DND-41 (cell line): ENCODE measurements around the gene GRIN2A.

ENCODE experiments used
- ATAC-seq: fragments of 200-7000 bp; cut with Tn5 transposase; 3 replicates; pipeline ENCODE4 v1.9.1; 2021; ENCODE audit warnings: low read depth; ENCODE audit not compliant: insufficient read depth
- DNase-seq: peaks from one replicate; pipeline ENCODE4 v3.0.0-alpha.2; 2020
- H2AFZ ChIP-seq: 2 replicates; pipeline ENCODE4 v1.6.0; 2012; ENCODE audit warnings: low read depth, low read length
- H3K27ac ChIP-seq: 2 replicates; pipeline ENCODE4 v1.5.1; 2012; ENCODE audit warnings: low read length, inconsistent platforms
- H3K27me3 ChIP-seq: fragments of 200-600 bp; sonication (generic); 2 replicates; pipeline ENCODE4 v1.6.0; 2012; ENCODE audit warnings: low read length, mild to moderate bottlenecking, inconsistent platforms; ENCODE audit not compliant: insufficient read depth, poor library complexity
- H3K36me3 ChIP-seq: 2 replicates; pipeline ENCODE4 v1.5.1; 2012; ENCODE audit warnings: low read length, inconsistent platforms; ENCODE audit not compliant: insufficient read depth
- H3K4me1 ChIP-seq: 2 replicates; pipeline ENCODE4 v1.5.1; 2012; ENCODE audit warnings: mild to moderate bottlenecking, low read length; ENCODE audit not compliant: insufficient read depth
- H3K4me2 ChIP-seq: 2 replicates; pipeline ENCODE4 v1.6.0; 2012; ENCODE audit warnings: mild to moderate bottlenecking, moderate library complexity, low read length, inconsistent platforms; ENCODE audit not compliant: insufficient read depth
- H3K4me3 ChIP-seq, 2 experiments: fragments of 200-600 bp in 1 of 2; shearing (Covaris generic) in 1 of 2; 2 replicates each; pipeline ENCODE4 v1.5.1; 2012 to 2016; ENCODE audit warnings: inconsistent platforms in 2 of 2, low read length in 2 of 2, mild to moderate bottlenecking in 2 of 2, low read depth in 1 of 2, moderate library complexity in 1 of 2
- H3K79me2 ChIP-seq: 2 replicates; pipeline ENCODE4 v1.6.0; 2012; ENCODE audit warnings: low read length, inconsistent platforms; ENCODE audit not compliant: insufficient read depth
- H3K9ac ChIP-seq: 2 replicates; pipeline ENCODE4 v1.6.0; 2012; ENCODE audit warnings: low read depth, mild to moderate bottlenecking, inconsistent platforms, low read length, moderate library complexity
- H3K9me3 ChIP-seq: 2 replicates; pipeline ENCODE4 v1.5.1; 2012; ENCODE audit warnings: low read length, moderate library complexity, mild to moderate bottlenecking, inconsistent platforms; ENCODE audit not compliant: insufficient read depth, severe bottlenecking
- H4K20me1 ChIP-seq: 2 replicates; pipeline ENCODE4 v1.6.0; 2012; ENCODE audit warnings: low read length; ENCODE audit not compliant: insufficient read depth
- CTCF ChIP-seq: IDR thresholded peaks from 2 replicates; pipeline ENCODE4 v1.5.1; 2012; ENCODE audit warnings: borderline replicate concordance, low read length, moderate library complexity, mild to moderate bottlenecking; ENCODE audit not compliant: poor library complexity, severe bottlenecking; ENCODE audit errors: extremely low read depth
- EZH2 ChIP-seq: IDR thresholded peaks from 3 replicates; pipeline ENCODE4 v1.6.1; 2012; ENCODE audit warnings: borderline replicate concordance, low read depth, mild to moderate bottlenecking, moderate library complexity, low read length, inconsistent platforms; ENCODE audit not compliant: severe bottlenecking

GRIN2A gene

GRCh38 chr16:9996221-9996620, 186.0 kb downstream of the GRIN2A start:
- Histone ChIP-seq H3K27ac (no peak overlapping the region), H3K9ac (no peak overlapping the region), H3K4me2 (no peak overlapping the region), H3K27me3 (peaks cover 5% of the 10 kb centered on the region), H3K4me1 (no peaks in the 10 kb centered on the region), H3K79me2 (no peaks in the 10 kb centered on the region), H3K36me3 (no peaks in the 10 kb centered on the region), H4K20me1 (no peaks in the 10 kb centered on the region), H3K9me3 (no peaks in the 10 kb centered on the region), H3K4me3 (no peak overlapping the region), H2AFZ (no peak overlapping the region)
- TF ChIP-seq CTCF (no peak), EZH2 (no peak)
- ATAC-seq (no peak), DNase-seq (no peak)

- ATAC-seq (no peak), DNase-seq (no peak)
- Histone ChIP-seq H2AFZ (no peak overlapping the region), H3K4me2 (no peak overlapping the region), H3K4me1 (no peaks in the 10 kb centered on the region), H3K9ac (no peak overlapping the region), H3K27ac (no peak overlapping the region), H3K36me3 (no peaks in the 10 kb centered on the region), H3K9me3 (no peaks in the 10 kb centered on the region), H3K79me2 (no peaks in the 10 kb centered on the region), H4K20me1 (no peaks in the 10 kb centered on the region), H3K4me3 (no peak overlapping the region), H3K27me3 (peaks cover 5% of the 10 kb centered on the region)
- TF ChIP-seq CTCF (no peak), EZH2 (no peak)
These were observed 189.8 kb downstream of the GRIN2A start for GRCh38 chr16:9992441-9992840.

GRCh38 chr16:9980981-9981380, 201.2 kb downstream of the GRIN2A start:
- ATAC-seq (no peak), DNase-seq (no peak)
- Histone ChIP-seq H4K20me1 (no peaks in the 10 kb centered on the region), H3K27me3 (no peaks in the 10 kb centered on the region), H3K79me2 (no peaks in the 10 kb centered on the region), H3K36me3 (no peaks in the 10 kb centered on the region), H3K4me1 (no peaks in the 10 kb centered on the region), H3K9ac (no peak overlapping the region), H2AFZ (no peak overlapping the region), H3K9me3 (no peaks in the 10 kb centered on the region), H3K4me2 (no peak overlapping the region), H3K4me3 (no peak overlapping the region), H3K27ac (no peak overlapping the region)
- TF ChIP-seq EZH2 (no peak), CTCF (no peak)

- no peak for ATAC-seq
- H2AFZ ChIP-seq: no peak overlapping the region
These were observed 204.0 kb downstream of the GRIN2A start for GRCh38 chr16:9978160-9978725.

More at GRCh38 chr16:9978160-9978725, 204.0 kb downstream of the GRIN2A start:
- peaks cover 3% of the 10 kb centered on the region for H3K27me3 ChIP-seq
- H3K9me3 ChIP-seq: no peaks in the 10 kb centered on the region
- no peaks in the 10 kb centered on the region for H3K4me1 ChIP-seq
- no peak overlapping the region for H3K4me2 ChIP-seq
- DNase-seq: no peak
- no peaks in the 10 kb centered on the region for H3K36me3 ChIP-seq
- H4K20me1 ChIP-seq: no peaks in the 10 kb centered on the region
- no peak overlapping the region for H3K4me3 ChIP-seq
- no peak overlapping the region for H3K9ac ChIP-seq
- no peaks in the 10 kb centered on the region for H3K79me2 ChIP-seq
- H3K27ac ChIP-seq: no peak overlapping the region
- TF ChIP-seq EZH2 (no peak), CTCF (no peak)
